ENCODE results near the gene CASZ1. TPM values are rescaled to one million over a fixed set of nuclear protein-coding genes. Genes with fewer than 3 reads are reported as not detected.

CASZ1 gene
- polyA plus RNA-seq, 1 donor, result 16.2 TPM

DNA sequence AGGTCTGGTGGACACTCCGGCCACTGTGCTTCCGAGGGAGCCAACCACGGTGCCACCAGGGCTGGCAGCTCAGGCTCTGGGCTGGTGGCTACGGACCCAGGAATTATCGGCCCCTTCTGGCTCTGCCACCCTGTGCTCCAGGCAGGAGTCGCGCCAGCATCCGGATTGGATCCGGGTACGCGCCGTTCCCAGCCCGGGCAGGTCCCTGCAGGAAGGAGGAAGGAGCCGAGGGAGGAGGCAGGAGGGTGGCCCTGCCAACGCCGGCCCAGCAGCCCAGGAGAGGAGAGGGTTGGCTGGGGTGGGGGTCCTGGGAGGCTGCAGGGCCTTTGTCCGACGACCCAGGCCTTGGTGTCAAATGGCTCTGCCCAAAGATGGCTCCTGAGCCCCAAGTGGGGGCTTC is 160.5 kb downstream of the CASZ1 start:
- DNase-seq, result no peak
- WGBS (ENCODE audit: insufficient coverage, low lambda C conversion rate), result no CpG with 5 or more reads among the region's 18 CpGs
- H3K9me3 ChIP-seq (ENCODE audit: control insufficient read depth, low read depth, low read length), result peaks cover 6% of the 10 kb centered on the region
- H3K27ac ChIP-seq (ENCODE audit: low read length), result no peak overlapping the region
- peaks cover 38% of the 10 kb centered on the region for H3K36me3 ChIP-seq (ENCODE audit: control insufficient read depth, insufficient read depth, low read length)
- peaks cover 8% of the 10 kb centered on the region for H3K27me3 ChIP-seq (ENCODE audit: control insufficient read depth, insufficient read depth, low read length)
- H3K4me1 ChIP-seq (ENCODE audit: control insufficient read depth, insufficient read depth, low read length), result peaks cover 2% of the 10 kb centered on the region
- no peak overlapping the region for H3K4me3 ChIP-seq (ENCODE audit: low read length)

- H3K4me3 ChIP-seq (ENCODE audit: low read length), result no peak overlapping the region
- no peak for DNase-seq
- H3K4me1 ChIP-seq (ENCODE audit: control insufficient read depth, insufficient read depth, low read length), result no peaks in the 10 kb centered on the region
- 85% methylated on average over 2 of the region's 23 CpGs for WGBS (ENCODE audit: insufficient coverage, low lambda C conversion rate)
- H3K27ac ChIP-seq (ENCODE audit: low read length), result no peak overlapping the region
- H3K36me3 ChIP-seq (ENCODE audit: control insufficient read depth, insufficient read depth, low read length), result peaks cover 42% of the 10 kb centered on the region
- peaks cover 6% of the 10 kb centered on the region for H3K9me3 ChIP-seq (ENCODE audit: control insufficient read depth, low read depth, low read length)
- peaks cover 8% of the 10 kb centered on the region for H3K27me3 ChIP-seq (ENCODE audit: control insufficient read depth, insufficient read depth, low read length)
Observed at GRCh38 chr1:10635085-10635896, 161.2 kb downstream of the CASZ1 start.

DNA sequence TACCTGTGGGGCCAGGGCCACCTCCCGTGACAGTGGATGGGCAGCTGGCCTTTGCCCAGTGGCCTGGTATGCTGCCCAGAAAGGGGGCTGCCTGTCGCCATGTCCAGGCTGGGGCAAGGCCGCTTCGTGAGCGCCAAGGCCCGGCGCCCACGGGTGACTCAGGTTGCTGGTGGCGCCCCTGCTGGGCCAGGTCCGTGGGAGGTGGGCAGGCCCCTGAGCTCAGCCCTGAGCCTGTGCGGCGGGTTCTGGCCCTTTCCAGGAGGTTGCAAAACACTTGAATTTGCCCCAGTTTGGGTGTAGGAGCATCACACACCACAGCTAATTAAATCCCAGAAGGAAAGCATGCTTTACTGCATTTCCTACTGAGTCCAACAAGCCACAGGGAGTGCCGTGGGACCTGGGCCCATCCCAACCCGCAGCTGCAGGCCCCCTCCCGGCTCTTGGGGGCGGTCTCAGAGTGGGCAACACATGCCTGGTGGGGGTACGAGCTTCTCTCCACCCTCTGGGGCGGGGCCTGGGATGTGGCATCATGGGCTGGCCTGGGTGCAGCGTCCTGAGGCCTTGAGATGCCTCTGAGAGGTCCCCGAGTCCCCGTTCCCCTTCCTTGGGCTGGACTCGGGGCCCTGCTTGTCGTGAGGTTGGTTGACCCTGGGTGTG is 161.9 kb downstream of the CASZ1 start:
- Histone ChIP-seq H3K4me1 (ENCODE audit: control insufficient read depth, insufficient read depth, low read length) (no peaks in the 10 kb centered on the region), H3K27me3 (ENCODE audit: control insufficient read depth, insufficient read depth, low read length) (peaks cover 7% of the 10 kb centered on the region)
- no peak for DNase-seq

GRCh38 chr1:10634075-10634427 is 162.4 kb downstream of the CASZ1 start:
- no peaks in the 10 kb centered on the region for H3K9me3 ChIP-seq (ENCODE audit: control insufficient read depth, low read depth, low read length)
- H3K36me3 ChIP-seq (ENCODE audit: control insufficient read depth, insufficient read depth, low read length), result peaks cover 44% of the 10 kb centered on the region
- no peak overlapping the region for H3K27ac ChIP-seq (ENCODE audit: low read length)
- no peaks in the 10 kb centered on the region for H3K4me1 ChIP-seq (ENCODE audit: control insufficient read depth, insufficient read depth, low read length)
- no peak for DNase-seq
- H3K4me3 ChIP-seq (ENCODE audit: low read length), result no peak overlapping the region
- 100% methylated on average over 1 of the region's 8 CpGs for WGBS (ENCODE audit: insufficient coverage, low lambda C conversion rate)
- peaks cover 5% of the 10 kb centered on the region for H3K27me3 ChIP-seq (ENCODE audit: control insufficient read depth, insufficient read depth, low read length)

More for the DNA sequence above, 161.9 kb downstream of the CASZ1 start:
- H3K36me3 ChIP-seq (ENCODE audit: control insufficient read depth, insufficient read depth, low read length), result peaks cover 43% of the 10 kb centered on the region
- no CpG with 5 or more reads among the region's 23 CpGs for WGBS (ENCODE audit: insufficient coverage, low lambda C conversion rate)
- H3K9me3 ChIP-seq (ENCODE audit: control insufficient read depth, low read depth, low read length), result peaks cover 4% of the 10 kb centered on the region
- H3K27ac ChIP-seq (ENCODE audit: low read length), result no peak overlapping the region
- H3K4me3 ChIP-seq (ENCODE audit: low read length), result no peak overlapping the region

GRCh38 chr1:10633416-10633815 is 163.0 kb downstream of the CASZ1 start:
- Histone ChIP-seq H3K27me3 (ENCODE audit: control insufficient read depth, insufficient read depth, low read length) (peaks cover 5% of the 10 kb centered on the region), H3K36me3 (ENCODE audit: control insufficient read depth, insufficient read depth, low read length) (peaks cover 47% of the 10 kb centered on the region), H3K27ac (ENCODE audit: low read length) (no peak overlapping the region), H3K9me3 (ENCODE audit: control insufficient read depth, low read depth, low read length) (no peaks in the 10 kb centered on the region), H3K4me1 (ENCODE audit: control insufficient read depth, insufficient read depth, low read length) (no peaks in the 10 kb centered on the region), H3K4me3 (ENCODE audit: low read length) (no peak overlapping the region)
- no peak for DNase-seq
- WGBS (ENCODE audit: insufficient coverage, low lambda C conversion rate), result no CpG with 5 or more reads among the region's 10 CpGs

- DNase-seq, result no peak
- no peaks in the 10 kb centered on the region for H3K9me3 ChIP-seq (ENCODE audit: control insufficient read depth, low read depth, low read length)
- peaks cover 2% of the 10 kb centered on the region for H3K27me3 ChIP-seq (ENCODE audit: control insufficient read depth, insufficient read depth, low read length)
- no CpG with 5 or more reads among the region's 14 CpGs for WGBS (ENCODE audit: insufficient coverage, low lambda C conversion rate)
- H3K27ac ChIP-seq (ENCODE audit: low read length), result no peak overlapping the region
- no peaks in the 10 kb centered on the region for H3K4me1 ChIP-seq (ENCODE audit: control insufficient read depth, insufficient read depth, low read length)
- H3K4me3 ChIP-seq (ENCODE audit: low read length), result no peak overlapping the region
- peaks cover 46% of the 10 kb centered on the region for H3K36me3 ChIP-seq (ENCODE audit: control insufficient read depth, insufficient read depth, low read length)
Observed at GRCh38 chr1:10632691-10633090, 163.8 kb downstream of the CASZ1 start.

DNA sequence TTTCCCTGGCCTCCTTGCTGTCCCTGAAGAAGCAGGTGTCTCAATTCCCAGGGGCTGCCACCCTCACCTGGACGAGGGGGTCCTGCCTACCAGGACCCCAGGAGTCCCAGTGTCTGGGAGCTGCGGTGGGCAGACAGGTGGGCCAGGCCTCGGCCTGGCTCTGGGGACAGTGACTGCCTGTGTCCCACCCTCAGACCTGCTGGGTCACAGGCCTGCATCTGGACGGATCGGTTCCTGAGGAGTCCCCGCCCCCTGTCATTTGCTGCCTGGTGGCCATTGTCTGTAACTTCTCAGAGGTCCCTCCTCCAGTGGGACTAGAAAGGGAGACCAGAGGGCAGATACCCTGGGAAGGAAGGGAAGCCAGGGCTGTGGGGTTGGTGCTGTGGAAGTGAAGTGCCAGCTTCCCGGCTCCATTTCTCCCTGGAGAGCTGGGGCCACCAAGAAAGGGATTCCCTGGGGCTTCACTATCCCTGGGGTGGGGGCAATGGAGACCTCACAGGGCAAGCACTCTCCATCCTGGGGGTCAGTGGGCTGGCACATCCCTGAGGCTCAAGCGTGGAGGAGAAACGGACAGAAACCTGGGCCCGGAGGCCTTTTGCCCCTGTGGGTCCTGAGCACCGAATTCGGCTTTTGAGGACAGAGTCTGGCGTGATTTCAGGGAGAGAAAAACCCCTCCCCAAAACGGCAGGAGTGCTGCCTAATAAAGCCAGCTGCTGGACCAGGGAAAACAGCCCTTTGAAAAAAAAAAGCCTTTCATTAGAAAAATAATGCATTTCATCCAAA is 164.4 kb downstream of the CASZ1 start:
- Histone ChIP-seq H3K27me3 (ENCODE audit: control insufficient read depth, insufficient read depth, low read length) (no peaks in the 10 kb centered on the region), H3K4me3 (ENCODE audit: low read length) (no peak overlapping the region), H3K27ac (ENCODE audit: low read length) (no peak overlapping the region), H3K4me1 (ENCODE audit: control insufficient read depth, insufficient read depth, low read length) (no peaks in the 10 kb centered on the region), H3K9me3 (ENCODE audit: control insufficient read depth, low read depth, low read length) (no peaks in the 10 kb centered on the region), H3K36me3 (ENCODE audit: control insufficient read depth, insufficient read depth, low read length) (peaks cover 52% of the 10 kb centered on the region)
- DNase-seq, result no peak
- 71% methylated on average over 2 of the region's 14 CpGs for WGBS (ENCODE audit: insufficient coverage, low lambda C conversion rate)

- Histone ChIP-seq H3K4me1 (ENCODE audit: control insufficient read depth, insufficient read depth, low read length) (no peaks in the 10 kb centered on the region), H3K36me3 (ENCODE audit: control insufficient read depth, insufficient read depth, low read length) (peaks cover 56% of the 10 kb centered on the region), H3K27ac (ENCODE audit: low read length) (no peak overlapping the region), H3K4me3 (ENCODE audit: low read length) (no peak overlapping the region), H3K9me3 (ENCODE audit: control insufficient read depth, low read depth, low read length) (no peaks in the 10 kb centered on the region), H3K27me3 (ENCODE audit: control insufficient read depth, insufficient read depth, low read length) (no peaks in the 10 kb centered on the region)
- no peak for DNase-seq
- no CpG with 5 or more reads among the region's 20 CpGs for WGBS (ENCODE audit: insufficient coverage, low lambda C conversion rate)
Observed at GRCh38 chr1:10631121-10631810, 165.2 kb downstream of the CASZ1 start.

DNA sequence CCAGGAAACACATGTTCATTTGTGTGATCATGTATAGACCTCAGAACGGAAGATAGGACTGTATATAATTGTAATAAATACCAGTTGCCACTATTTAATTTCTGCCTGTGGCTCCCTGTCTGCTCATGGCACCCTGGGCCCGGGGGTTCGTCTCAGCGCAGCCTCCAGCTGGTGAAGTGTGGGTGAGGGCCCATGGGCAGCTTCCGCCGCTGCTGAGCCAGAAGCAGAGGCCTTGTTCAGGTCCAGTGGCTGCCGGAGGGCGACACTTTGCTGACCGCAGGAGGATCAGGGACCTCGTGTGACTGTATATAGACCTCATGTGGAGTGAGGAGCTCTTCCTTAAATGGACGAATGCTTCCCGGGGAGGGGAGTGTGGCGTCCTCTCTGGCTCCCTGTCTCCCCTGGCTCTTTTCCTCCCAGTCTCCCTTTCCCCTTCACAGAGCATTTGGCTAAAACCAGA is 165.8 kb downstream of the CASZ1 start:
- Histone ChIP-seq H3K27ac (ENCODE audit: low read length) (no peak overlapping the region), H3K4me1 (ENCODE audit: control insufficient read depth, insufficient read depth, low read length) (no peaks in the 10 kb centered on the region), H3K27me3 (ENCODE audit: control insufficient read depth, insufficient read depth, low read length) (no peaks in the 10 kb centered on the region), H3K4me3 (ENCODE audit: low read length) (no peak overlapping the region), H3K9me3 (ENCODE audit: control insufficient read depth, low read depth, low read length) (no peaks in the 10 kb centered on the region), H3K36me3 (ENCODE audit: control insufficient read depth, insufficient read depth, low read length) (peaks cover 53% of the 10 kb centered on the region)
- DNase-seq, result no peak
- WGBS (ENCODE audit: insufficient coverage, low lambda C conversion rate), result no CpG with 5 or more reads among the region's 13 CpGs

All from large intestine (tissue), 3 donors.